Measurements from ENCODE around the gene IGSF21.

DNA sequence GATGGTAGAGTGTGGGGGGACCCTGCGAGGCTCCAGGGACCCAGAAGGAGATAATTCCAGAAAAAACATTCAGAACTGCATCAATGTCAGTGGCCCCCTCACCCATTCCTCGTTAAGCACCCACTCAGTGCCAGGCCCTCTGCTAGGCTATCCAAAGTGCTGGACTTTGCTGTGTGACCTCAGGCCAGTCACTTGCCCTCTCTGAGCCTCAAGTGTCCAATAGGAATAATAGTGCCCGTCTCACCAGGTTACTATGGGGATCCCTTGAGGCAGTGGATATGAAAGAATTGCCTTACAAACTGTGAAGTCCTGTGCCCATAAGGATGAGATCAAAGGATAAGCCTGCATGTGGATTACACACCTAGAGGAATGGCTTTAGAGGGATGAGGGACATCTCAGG, 83.4 kb downstream of the IGSF21 start:
- no peak for TF ChIP-seq GATA3 (IDR thresholded peaks at IDR 0.05; ENCODE audit: low read depth, low read length)
- no peak for TF ChIP-seq GATA2 (IDR thresholded peaks at IDR 0.05; ENCODE audit: low read depth, low read length)

All from SH-SY5Y (cell line).